MM.1S (cell line): Measurements from ENCODE around the gene NUMA1.
A peak's percentile ranks its signal among the peaks of the same experiment; 100 is the strongest.

Source experiments
- DNase-seq: peaks from one replicate; pipeline ENCODE4 v3.0.0-alpha.2; 2015
- H2AFZ ChIP-seq: fragments of 300-600 bp; sonication (generic); 2 replicates; pipeline ENCODE4 v1.6.0; 2016; ENCODE audit warnings: antibody characterized with exemption, low read length
- H3F3A ChIP-seq: fragments of 300-600 bp; sonication (generic); 2 replicates; pipeline ENCODE4 v1.6.1; 2016; ENCODE audit warnings: mild to moderate bottlenecking, antibody characterized with exemption, low read length, moderate library complexity, mixed read lengths; ENCODE audit not compliant: insufficient read depth
- H3K27ac ChIP-seq: fragments of 300-600 bp; sonication (generic); 2 replicates; pipeline ENCODE4 v1.5.1; 2016; ENCODE audit warnings: mild to moderate bottlenecking, low read length
- H3K27me3 ChIP-seq: fragments of 300-600 bp; sonication (generic); replicated peaks from 2 replicates; pipeline ENCODE4 v1.6.0; 2016; ENCODE audit warnings: low read length; ENCODE audit not compliant: insufficient read depth
- H3K36me3 ChIP-seq: fragments of 300-600 bp; sonication (generic); replicated peaks from 2 replicates; pipeline ENCODE4 v1.6.1; 2016; ENCODE audit warnings: mild to moderate bottlenecking, low read length, mixed read lengths; ENCODE audit not compliant: insufficient read depth
- H3K4me1 ChIP-seq: fragments of 300-600 bp; sonication (generic); 2 replicates; pipeline ENCODE4 v1.6.1; 2016; ENCODE audit warnings: low read length, mixed read lengths
- H3K4me2 ChIP-seq: fragments of 300-600 bp; sonication (generic); 2 replicates; pipeline ENCODE4 v1.6.0; 2016; ENCODE audit warnings: low read depth, low read length
- H3K4me3 ChIP-seq: fragments of 300-600 bp; sonication (generic); 2 replicates; pipeline ENCODE4 v1.5.1; 2016; ENCODE audit warnings: low read length, mixed read lengths
- H3K79me2 ChIP-seq: fragments of 300-600 bp; sonication (generic); 2 replicates; pipeline ENCODE4 v1.6.1; 2016; ENCODE audit warnings: mixed run types, low read length, mixed read lengths
- H3K9ac ChIP-seq: fragments of 300-600 bp; sonication (generic); 2 replicates; pipeline ENCODE4 v1.6.1; 2016; ENCODE audit warnings: low read length, mixed read lengths
- H3K9me2 ChIP-seq: fragments of 300-600 bp; sonication (generic); replicated peaks from 2 replicates; pipeline ENCODE4 v1.6.1; 2016; ENCODE audit warnings: mild to moderate bottlenecking, low read length, mixed read lengths; ENCODE audit not compliant: insufficient read depth
- H3K9me3 ChIP-seq: fragments of 300-600 bp; sonication (generic); replicated peaks from 2 replicates; pipeline ENCODE4 v1.6.1; 2016; ENCODE audit warnings: mild to moderate bottlenecking, low read length, mixed read lengths; ENCODE audit not compliant: insufficient read depth
- H4K20me1 ChIP-seq: fragments of 300-600 bp; sonication (generic); 2 replicates; pipeline ENCODE4 v1.6.1; 2016; ENCODE audit warnings: mild to moderate bottlenecking, low read length, moderate library complexity, mixed read lengths; ENCODE audit not compliant: insufficient read depth
- EZH2 ChIP-seq: fragments of 300-600 bp; sonication (generic); optimal IDR thresholded peaks from 2 replicates; pipeline ENCODE3; 2017; ENCODE audit warnings: low read depth, mild to moderate bottlenecking, antibody characterized with exemption, low read length, mixed read lengths
- EZH2phosphoT487 ChIP-seq: fragments of 300-600 bp; sonication (generic); IDR thresholded peaks from 2 replicates; pipeline ENCODE4 v1.6.1; 2018; ENCODE audit warnings: antibody characterized with exemption, low read length
- TF ChIP-seq, protein P1 (sequence below): fragments of 300-600 bp; sonication (generic); IDR thresholded peaks from 2 replicates; pipeline ENCODE4 v1.5.1; 2016; ENCODE audit warnings: antibody characterized with exemption, low read length, mixed read lengths

Gene NUMA1

DNA sequence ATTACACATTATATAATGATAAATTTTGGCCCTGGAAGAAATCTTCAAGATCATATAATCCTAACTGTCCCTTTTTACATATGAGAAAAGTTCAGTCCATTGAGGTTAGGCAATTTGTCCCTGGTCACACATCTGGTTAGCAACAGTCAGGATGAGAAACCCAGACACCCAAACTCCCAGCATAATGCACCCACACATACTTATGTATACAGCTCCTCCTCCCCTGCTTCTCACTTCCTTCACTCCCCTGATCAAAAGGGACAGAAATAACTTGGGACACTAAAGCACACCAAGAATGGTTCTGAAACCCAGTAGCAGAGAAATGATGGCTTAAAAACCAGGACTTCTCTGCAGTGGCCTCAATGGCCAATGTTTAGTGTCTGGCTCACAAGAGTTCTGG is 11.1 kb downstream of the NUMA1 start:
- H3K27ac ChIP-seq, result peak overlapping the region; percentile 58; the same call in 1 of the 2 replicates
- H3K4me3 ChIP-seq, result no peak overlapping the region; the same call in 1 of the 2 replicates
- H3K9me2 ChIP-seq, result no peaks in the 10 kb centered on the region
- TF ChIP-seq, protein P1, sequence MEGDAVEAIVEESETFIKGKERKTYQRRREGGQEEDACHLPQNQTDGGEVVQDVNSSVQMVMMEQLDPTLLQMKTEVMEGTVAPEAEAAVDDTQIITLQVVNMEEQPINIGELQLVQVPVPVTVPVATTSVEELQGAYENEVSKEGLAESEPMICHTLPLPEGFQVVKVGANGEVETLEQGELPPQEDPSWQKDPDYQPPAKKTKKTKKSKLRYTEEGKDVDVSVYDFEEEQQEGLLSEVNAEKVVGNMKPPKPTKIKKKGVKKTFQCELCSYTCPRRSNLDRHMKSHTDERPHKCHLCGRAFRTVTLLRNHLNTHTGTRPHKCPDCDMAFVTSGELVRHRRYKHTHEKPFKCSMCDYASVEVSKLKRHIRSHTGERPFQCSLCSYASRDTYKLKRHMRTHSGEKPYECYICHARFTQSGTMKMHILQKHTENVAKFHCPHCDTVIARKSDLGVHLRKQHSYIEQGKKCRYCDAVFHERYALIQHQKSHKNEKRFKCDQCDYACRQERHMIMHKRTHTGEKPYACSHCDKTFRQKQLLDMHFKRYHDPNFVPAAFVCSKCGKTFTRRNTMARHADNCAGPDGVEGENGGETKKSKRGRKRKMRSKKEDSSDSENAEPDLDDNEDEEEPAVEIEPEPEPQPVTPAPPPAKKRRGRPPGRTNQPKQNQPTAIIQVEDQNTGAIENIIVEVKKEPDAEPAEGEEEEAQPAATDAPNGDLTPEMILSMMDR, result no peak
- TF ChIP-seq EZH2 (no peak), EZH2phosphoT487 (no peak)
- H3K4me1 ChIP-seq, result peaks cover 43% of the 10 kb centered on the region
- no peaks in the 10 kb centered on the region for H3K36me3 ChIP-seq
- H3K9ac ChIP-seq, result peak overlapping the region; percentile 17; the same call in 1 of the 2 replicates
- H3K4me2 ChIP-seq, result peak overlapping the region; percentile 44
- DNase-seq, result no peak
- no peak overlapping the region for H2AFZ ChIP-seq
- H4K20me1 ChIP-seq, result peaks cover 4% of the 10 kb centered on the region; the same call in 1 of the 2 replicates
- H3K79me2 ChIP-seq, result peaks cover 99% of the 10 kb centered on the region
- no peaks in the 10 kb centered on the region for H3K9me3 ChIP-seq
- H3F3A ChIP-seq, result peaks cover 38% of the 10 kb centered on the region
- no peaks in the 10 kb centered on the region for H3K27me3 ChIP-seq

DNA sequence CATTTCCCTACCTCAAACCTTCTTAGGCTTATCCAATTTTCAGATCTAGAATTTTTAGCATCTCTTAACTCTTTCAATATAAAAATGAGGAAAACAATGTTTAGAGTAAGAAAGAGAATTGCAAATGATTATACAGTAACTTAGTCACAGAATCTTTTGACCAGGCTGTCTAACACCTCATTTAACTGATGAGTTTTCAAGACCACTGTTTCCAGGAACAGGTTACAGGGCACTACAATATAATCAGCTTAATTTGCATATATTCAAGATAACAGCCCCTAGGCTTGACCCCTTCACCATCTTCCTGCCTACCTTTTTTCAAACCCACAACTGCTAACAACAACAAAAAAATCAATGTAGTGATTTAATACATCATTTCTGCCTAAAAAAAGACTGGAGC is 12.7 kb downstream of the NUMA1 start:
- Histone ChIP-seq H3K79me2 (peaks cover 99% of the 10 kb centered on the region), H3K9ac (no peak overlapping the region), H3K4me1 (peaks cover 35% of the 10 kb centered on the region), H3K27me3 (no peaks in the 10 kb centered on the region), H3K9me3 (no peaks in the 10 kb centered on the region), H3K9me2 (no peaks in the 10 kb centered on the region), H2AFZ (no peak overlapping the region), H3K4me3 (no peak overlapping the region), H3K4me2 (no peak overlapping the region), H3F3A (peaks cover 29% of the 10 kb centered on the region), H4K20me1 (peaks cover 4% of the 10 kb centered on the region; the same call in 1 of the 2 replicates), H3K27ac (no peak overlapping the region), H3K36me3 (no peaks in the 10 kb centered on the region)
- TF ChIP-seq, protein P1, result no peak
- TF ChIP-seq EZH2phosphoT487 (no peak), EZH2 (no peak)
- DNase-seq, result no peak

DNA sequence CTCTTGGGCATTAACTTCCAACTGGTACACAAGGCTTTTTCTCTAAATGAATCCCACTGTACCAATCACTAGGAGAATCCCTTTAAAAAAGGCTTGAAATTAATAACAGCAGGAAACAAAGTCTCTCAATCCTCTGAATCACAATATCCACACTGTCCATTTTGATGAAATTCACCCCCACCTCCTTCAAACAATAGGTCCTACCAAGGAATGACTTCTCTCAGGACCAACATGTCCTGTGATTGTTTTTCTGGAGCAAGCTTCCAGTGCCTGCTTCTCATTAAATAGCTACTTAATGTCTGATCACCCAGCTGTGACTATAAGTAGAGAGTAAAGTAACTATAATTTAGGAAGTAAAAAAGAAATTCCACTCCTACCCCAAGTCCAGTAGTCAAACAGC is 13.1 kb downstream of the NUMA1 start:
- peaks cover 25% of the 10 kb centered on the region for H3F3A ChIP-seq
- no peak overlapping the region for H3K9ac ChIP-seq
- H3K27me3 ChIP-seq, result no peaks in the 10 kb centered on the region
- no peak overlapping the region for H3K4me2 ChIP-seq
- TF ChIP-seq EZH2phosphoT487, result no peak
- TF ChIP-seq, protein P1, result no peak
- TF ChIP-seq EZH2, result no peak
- H3K9me2 ChIP-seq, result no peaks in the 10 kb centered on the region
- H3K27ac ChIP-seq, result no peak overlapping the region
- peaks cover 31% of the 10 kb centered on the region for H3K4me1 ChIP-seq
- DNase-seq, result no peak
- no peaks in the 10 kb centered on the region for H3K36me3 ChIP-seq
- no peaks in the 10 kb centered on the region for H3K9me3 ChIP-seq
- H3K79me2 ChIP-seq, result peaks cover 99% of the 10 kb centered on the region
- peaks cover 4% of the 10 kb centered on the region; the same call in 1 of the 2 replicates for H4K20me1 ChIP-seq
- no peak overlapping the region for H3K4me3 ChIP-seq
- H2AFZ ChIP-seq, result no peak overlapping the region
